OCI-M1 (cell line): ENCODE results near the gene FMOD.
A peak's percentile ranks its signal among the peaks of the same experiment; 100 is the strongest.
"Not testable (repeated sequence)": the region's sequence is repeated elsewhere in the genome, so short reads cannot be mapped to it uniquely, and the experiment has no call there.

Experiments used
- DNase-seq: peaks from one replicate; lab custom pipeline; 2025; lab: John Stamatoyannopoulos, UW

Gene FMOD

DNA sequence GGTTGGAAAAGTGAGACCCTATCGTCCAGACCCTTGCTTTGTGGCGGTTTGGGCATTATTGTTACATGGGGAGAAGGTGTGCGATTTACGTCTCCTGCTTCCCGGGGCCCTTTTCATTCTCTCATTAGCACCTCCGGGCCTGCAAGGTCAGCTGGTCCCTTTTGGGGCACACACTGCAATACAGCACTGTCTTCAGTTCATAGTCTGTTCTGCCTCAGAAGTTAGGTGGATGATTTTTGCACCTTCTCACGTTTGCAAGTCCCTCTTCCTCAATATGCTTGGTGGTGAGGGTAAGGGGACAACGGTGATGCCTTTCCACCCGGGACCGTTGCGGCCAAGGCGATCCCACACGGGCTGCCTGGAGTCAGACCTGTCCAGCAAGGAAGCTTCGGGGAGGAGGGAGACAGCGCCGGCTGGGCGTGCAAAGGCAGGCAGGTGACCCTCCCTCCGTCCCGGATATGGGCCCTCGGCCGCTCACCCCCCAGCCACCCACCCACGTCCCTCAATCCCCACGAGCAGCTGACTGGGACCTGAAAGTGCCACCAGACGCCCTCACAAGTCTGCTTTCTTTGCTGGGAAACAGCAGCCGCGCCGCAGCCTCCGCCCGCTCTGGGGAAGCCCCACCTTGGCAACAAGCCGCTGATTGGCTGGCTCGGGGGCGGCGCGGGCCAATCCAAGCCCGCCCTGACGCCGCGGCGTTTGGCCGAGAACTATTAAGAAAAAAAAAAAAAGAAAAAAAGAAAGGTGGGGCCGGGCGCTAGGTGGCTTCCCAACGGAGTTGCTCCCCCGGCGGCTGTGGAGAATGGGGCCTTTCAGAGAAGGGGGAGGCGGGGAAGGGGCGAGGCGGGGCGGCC, 23.9 kb downstream of the FMOD start:
- DNase-seq: peak; percentile 95

GRCh38 chr1:203325418-203326091, 25.4 kb downstream of the FMOD start:
- no peak for DNase-seq

- no peak for DNase-seq
Observed at GRCh38 chr1:203325026-203325417, 25.9 kb downstream of the FMOD start.

- no peak for DNase-seq
Observed at GRCh38 chr1:203324105-203325025, 26.6 kb downstream of the FMOD start.

DNA sequence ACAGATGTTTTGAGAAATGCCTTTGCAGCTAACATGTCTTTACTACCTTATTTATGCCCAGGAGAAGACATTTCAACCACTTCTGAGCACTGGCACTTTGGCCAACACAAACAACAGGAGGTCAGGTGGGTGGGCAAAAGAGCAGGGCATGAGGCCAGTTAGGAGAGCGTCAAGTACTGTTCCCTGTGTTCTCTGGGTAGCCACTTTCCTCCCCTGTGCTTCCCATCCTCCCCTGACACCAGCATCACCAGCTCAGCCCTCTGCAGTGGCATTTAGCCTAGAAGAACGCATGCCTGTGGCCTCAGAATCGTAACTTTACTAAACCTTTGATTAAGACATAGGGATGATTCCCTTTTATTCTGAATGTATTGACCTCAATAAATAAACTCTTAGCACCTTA, 27.3 kb downstream of the FMOD start:
- DNase-seq: no peak

- DNase-seq: no peak
Observed at GRCh38 chr1:203322500-203323179, 28.3 kb downstream of the FMOD start.

DNA sequence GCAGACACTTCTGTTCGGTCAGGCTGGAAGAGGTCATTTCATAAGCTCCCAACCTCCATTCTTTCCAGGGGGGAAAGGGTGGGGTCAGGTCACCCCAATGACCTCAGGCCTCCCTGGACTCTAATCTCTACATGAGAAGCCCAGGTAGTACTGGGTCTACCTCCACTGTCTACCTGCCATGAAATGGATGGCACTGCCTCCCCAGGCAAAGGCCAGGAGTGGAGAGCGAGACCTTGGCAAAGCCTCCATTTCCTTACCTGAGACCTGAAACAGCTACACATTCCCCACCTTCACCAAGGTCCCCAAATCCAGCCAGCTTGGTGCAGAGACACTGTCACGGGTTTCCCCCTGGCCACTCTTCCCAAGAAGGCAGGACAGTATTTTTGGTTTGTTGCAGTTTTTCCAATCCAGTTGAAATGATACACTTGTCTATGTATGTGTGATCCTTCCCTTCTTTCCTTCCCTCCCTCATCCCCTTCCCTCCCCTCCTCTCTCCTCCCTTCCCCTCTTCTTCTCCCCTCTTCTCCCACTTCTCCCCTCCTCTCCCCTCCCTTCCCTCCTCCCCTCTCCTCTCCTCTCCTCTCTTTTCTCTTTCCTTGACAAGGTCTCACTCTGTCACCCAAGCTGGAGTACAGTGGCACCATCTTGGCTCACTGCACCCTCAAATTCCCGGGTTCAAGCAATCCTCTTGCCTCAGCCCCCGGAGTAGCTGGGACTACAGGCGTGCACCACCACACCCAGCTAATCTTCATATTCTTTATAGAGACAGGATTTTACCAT, 29.5 kb downstream of the FMOD start:
- DNase-seq: no peak

DNA sequence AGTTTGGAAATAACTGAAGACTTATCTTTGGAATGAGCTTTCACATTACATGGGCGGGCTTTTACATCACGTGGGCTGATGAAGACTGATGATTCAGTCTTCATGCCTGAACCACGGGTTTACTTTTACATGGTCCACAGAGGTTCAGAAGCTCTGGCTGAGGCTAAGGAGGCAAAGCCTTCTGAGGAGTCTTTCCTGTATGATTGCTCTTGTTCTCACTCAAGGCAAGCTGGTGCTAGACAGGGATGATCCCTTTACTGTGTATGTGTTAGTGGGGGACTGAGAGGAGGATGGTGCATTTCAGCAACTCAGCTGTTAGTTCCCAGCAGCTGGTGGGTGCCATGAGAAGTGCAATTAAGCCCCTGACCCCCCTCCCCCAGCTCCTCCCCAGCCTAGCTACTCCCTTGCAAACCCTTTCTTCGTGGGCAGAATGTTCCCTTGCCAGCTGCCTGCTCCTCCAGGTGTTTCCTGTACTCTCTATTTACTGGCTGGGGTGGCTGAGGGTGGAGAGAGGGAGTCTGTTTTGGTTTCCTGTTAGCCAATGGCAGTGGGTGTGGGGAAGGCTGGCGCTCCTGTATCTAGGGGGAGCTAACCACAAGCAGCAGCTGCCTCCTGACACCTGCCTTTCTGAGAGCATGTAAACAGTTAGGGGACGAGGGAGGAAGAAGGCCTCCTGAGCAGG, 30.2 kb downstream of the FMOD start:
- peak; percentile 33 for DNase-seq

DNA sequence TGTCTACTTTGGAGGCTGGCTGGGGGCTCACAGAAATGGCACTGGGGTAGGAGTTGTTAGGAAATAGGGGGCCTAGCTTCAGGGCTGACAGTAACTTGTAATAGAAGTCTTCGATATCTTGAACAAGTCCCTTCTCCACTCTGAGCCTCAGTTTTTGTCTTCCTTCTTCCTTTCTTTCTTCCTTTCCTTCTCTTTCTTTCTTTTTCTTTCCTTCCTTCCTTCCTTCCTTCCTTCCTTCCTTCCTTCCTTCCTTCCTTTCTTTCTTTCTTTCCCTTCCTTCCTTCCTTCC, 32.7 kb downstream of the FMOD start:
- no peak for DNase-seq

DNA sequence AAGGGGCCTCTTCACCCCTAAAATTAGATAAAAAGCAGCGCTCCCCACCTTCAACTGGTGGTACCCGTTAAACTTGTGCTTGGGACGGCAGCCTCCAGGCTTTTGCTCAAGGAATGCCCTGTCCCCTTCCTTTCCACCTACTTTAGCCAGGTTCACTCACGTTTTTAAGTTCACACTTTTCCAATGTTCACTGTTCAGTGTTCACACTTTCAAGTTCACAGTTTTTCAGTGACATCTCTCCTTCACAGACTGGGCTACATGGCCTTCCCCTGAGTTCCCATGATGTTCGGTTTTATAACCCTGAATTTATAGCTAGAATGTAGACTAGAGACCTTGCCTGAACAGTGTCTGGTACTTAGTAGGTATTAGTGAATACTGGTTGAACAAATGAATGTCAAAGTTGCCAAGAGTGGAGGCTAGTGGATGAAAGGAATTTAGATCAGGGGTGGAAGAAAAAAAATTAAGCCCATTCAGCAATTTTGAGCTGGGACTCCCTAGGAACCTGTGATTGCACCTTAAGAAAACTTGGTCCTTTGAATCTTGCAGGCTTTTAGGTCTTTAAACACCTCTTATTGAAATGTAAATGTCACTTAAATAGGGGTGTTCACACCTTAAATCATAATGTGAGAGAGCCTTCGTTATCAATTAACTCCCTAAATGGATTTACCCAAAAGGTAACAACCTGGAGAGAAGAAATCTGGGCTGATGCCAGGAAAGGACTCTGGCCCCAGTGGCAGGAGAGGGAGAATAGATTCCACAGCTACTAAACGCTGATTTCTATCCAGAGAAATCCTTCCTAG, 33.3 kb downstream of the FMOD start:
- no peak for DNase-seq

GRCh38 chr1:203316626-203317093, 34.3 kb downstream of the FMOD start:
- DNase-seq: peak; percentile 42

DNA sequence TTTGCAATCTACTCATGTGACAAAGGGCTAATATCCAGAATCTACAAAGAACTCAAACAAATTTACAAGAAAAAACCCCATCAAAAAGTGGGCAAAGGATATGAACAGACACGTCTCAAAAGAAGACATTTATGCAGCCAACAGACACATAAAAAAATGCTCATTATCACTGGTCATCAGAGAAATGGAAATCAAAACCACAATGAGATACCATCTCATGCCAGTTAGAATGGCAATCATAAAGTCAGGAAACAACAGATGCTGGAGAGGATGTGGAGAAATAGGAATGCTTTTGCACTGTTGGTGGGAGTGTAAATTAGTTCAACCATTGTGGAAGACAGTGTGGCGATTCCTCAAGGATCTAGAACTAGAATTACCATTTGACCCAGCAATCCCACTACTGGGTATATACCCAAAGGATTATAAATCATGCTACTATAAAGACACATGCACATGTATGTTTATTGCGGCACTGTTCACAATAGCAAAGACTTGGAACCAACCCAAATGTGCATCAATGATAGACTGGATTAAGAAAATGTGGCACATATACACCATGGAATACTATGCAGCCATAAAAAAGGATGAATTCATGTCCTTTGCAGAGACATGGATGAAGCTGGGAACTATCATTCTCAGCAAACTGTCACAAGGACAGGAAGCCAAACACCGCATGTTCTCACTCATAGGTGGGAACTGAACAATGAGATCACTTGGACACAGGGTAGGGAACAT, 36.7 kb downstream of the FMOD start:
- DNase-seq: not testable (repeated sequence)

- peak; percentile 96 for DNase-seq
Observed at GRCh38 chr1:203311368-203312301, 39.3 kb downstream of the FMOD start.

GRCh38 chr1:203308923-203309331, 42.0 kb downstream of the FMOD start:
- DNase-seq: no peak

DNA sequence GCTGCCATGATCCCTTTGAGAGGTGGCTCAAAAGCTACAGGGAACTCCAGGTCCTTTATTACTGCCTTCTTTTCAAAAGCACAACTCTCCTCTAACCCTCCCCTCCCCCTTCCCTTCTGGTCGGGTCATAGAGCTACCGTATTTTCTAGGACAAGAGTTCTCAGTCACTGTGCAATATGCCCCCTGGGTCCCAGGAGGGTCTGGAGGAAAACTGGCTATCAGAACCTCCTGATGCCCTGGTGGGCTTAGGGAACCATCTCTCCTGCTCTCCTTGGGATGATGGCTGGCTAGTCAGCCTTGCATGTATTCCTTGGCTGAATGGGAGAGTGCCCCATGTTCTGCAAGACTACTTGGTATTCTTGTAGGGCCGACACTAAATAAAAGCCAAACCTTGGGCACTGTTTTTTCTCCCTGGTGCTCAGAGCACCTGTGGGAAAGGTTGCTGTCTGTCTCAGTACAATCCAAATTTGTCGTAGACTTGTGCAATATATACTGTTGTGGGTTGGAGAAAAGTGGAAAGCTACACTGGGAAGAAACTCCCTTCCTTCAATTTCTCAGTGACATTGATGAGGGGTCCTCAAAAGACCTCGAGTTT, 42.5 kb downstream of the FMOD start:
- no peak for DNase-seq

DNA sequence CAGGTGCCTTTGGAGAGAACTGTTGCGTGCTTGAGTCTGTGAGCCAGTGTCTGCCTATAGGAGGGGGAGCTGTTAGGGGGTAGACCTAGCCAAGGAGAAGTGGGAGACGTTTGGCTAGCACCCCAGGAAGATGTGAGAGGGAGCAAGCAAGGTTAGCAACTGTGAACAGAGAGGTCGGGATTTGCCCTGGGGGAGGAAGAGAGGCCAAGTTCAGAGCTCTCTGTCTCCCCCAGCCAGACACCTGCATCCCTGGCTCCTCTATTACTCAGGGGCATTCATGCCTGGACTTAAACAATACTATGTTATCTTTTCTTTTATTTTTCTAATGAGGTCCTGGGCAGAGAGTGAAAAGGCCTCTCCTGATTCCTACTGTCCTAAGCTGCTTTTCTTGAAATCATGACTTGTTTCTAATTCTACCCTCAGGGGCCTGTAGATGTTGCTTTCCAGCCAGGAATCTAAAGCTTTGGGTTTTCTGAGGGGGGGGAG, 43.2 kb downstream of the FMOD start:
- DNase-seq: no peak

GRCh38 chr1:203306965-203307541, 43.9 kb downstream of the FMOD start:
- no peak for DNase-seq
